ENCODE measurements around the gene DCAKD. TPM values are rescaled to one million over a fixed set of nuclear protein-coding genes. Genes with fewer than 3 reads are reported as not detected.

DCAKD gene
- total and polyA plus RNA-seq, 2 of the 8 experiments (the other 6 are each of a cell fraction or from before 2014, with no cell fraction given), result 35.6 to 52.9 TPM

DNA sequence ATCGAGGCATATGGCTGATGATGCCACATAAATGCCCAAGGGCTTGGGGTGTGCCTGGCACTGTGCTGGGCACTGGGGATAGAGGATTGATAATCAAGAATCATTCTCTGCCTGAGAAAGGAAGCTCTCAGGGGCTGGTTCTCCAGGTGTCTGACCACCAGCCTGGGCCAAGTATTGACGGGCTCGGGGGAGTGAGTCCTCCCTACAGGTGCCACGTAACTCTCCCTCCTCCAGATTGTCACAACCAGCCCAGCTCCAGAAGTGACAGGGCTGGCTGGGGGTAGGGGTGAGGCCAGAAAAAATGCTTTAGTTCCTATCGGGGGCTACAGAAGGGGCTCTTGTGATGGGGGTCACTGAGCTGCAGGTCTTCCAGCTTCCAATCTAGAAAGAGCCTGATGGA, 72.6 kb downstream of the DCAKD start:
- Histone ChIP-seq H3K18ac (ENCODE audit: extremely low read depth, low read length) (no peak overlapping the region), H4K5ac (ENCODE audit: insufficient read length, low read depth, low read length) (no peak overlapping the region), H4K8ac (ENCODE audit: extremely low read depth, insufficient read depth, low read length) (no peak overlapping the region), H3K23me2 (ENCODE audit: low read depth, low read length) (peaks cover 6% of the 10 kb centered on the region; the same call in 1 of the 2 replicates), H2AK5ac (ENCODE audit: low read depth, low read length) (0 out of 2 replicates have a peak overlapping the region, but pooled peaks have one; percentile 80), H3K14ac (ENCODE audit: insufficient read length) (no peak overlapping the region), H4K91ac (replicated peaks; ENCODE audit: insufficient read length, low read length) (peak overlapping the region; percentile 29), H3K79me1 (ENCODE audit: low read depth, low read length) (no peaks in the 10 kb centered on the region), H3K9me3 (ENCODE audit: insufficient read depth in 2 of 2, low read depth in 1 of 2, low read length in 1 of 2) (no peaks in the 10 kb centered on the region), H3K36me3 (ENCODE audit: control insufficient read depth in 2 of 4, insufficient read depth in 4 of 4, low read length in 3 of 4) (no peaks in the 10 kb centered on the region), H2BK12ac (ENCODE audit: low read depth, low read length) (no peak overlapping the region), H3K23ac (ENCODE audit: insufficient read length) (no peak overlapping the region), H2BK120ac (replicated peaks; ENCODE audit: low read depth, low read length) (no peak overlapping the region), H2BK15ac (ENCODE audit: low read length) (no peak overlapping the region), H4K20me1 (replicated peaks in 1 of 2; ENCODE audit: control insufficient read depth in 1 of 2, insufficient read depth in 2 of 2, low read length in 2 of 2) (no peaks in the 10 kb centered on the region), H3K27ac (ENCODE audit: low read depth, low read length) (no peak overlapping the region), H2BK20ac (ENCODE audit: low read length) (no peak overlapping the region), H3K4ac (replicated peaks; ENCODE audit: insufficient read length, low read depth, low read length) (no peak overlapping the region), H3K79me2 (ENCODE audit: control insufficient read depth in 1 of 2, insufficient read depth in 2 of 2, low read length in 2 of 2) (no peaks in the 10 kb centered on the region), H3K27me3 (replicated peaks in 1 of 4; ENCODE audit: control insufficient read depth in 3 of 4, extremely low read depth in 1 of 4, insufficient read depth in 3 of 4, low read length in 3 of 4) (no peaks in the 10 kb centered on the region; a peak in 1 of 7 replicates), H3K56ac (replicated peaks; ENCODE audit: insufficient read length, low read depth, low read length) (no peak overlapping the region), H3K4me1 (replicated peaks in 1 of 4; ENCODE audit: control insufficient read depth in 3 of 4, insufficient read depth in 4 of 4, low read length in 3 of 4) (peaks cover 0 to 11% (median 6%) of the 10 kb centered on the region in 4 experiments; a peak in 5 of 7 replicates), H3K4me3 (ENCODE audit: extremely low read depth in 1 of 4, insufficient read depth in 2 of 4, low read depth in 3 of 4, low read length in 4 of 4) (no peak overlapping the region), H3K9ac (replicated peaks in 1 of 4; ENCODE audit: extremely low read depth in 1 of 4, low read depth in 3 of 4, low read length in 3 of 4) (no peak overlapping the region), H2BK5ac (ENCODE audit: low read depth, low read length) (no peak overlapping the region), H2AFZ (ENCODE audit: low read length) (no peak overlapping the region), H3K4me2 (ENCODE audit: insufficient read depth in 1 of 2, low read depth in 2 of 2, low read length in 2 of 2) (no peak overlapping the region)
- TF ChIP-seq SP1 (IDR thresholded peaks at IDR 0.05; ENCODE audit: low read depth, low read length) (no peak), GABPA (IDR thresholded peaks at IDR 0.05; ENCODE audit: borderline replicate concordance, insufficient read depth, low read length) (no peak), POU5F1 (IDR thresholded peaks at IDR 0.05; ENCODE audit: low read depth, low read length) (no peak), ATF3 (IDR thresholded peaks at IDR 0.05; ENCODE audit: insufficient read depth, low read depth, low read length) (no peak), RBBP5 (IDR thresholded peaks at IDR 0.05; ENCODE audit: borderline replicate concordance, low read depth, low read length) (no peak)
- POLR2A ChIA-PET (ENCODE audit: partially characterized antibody), result interaction anchor here (0.8 to 2.7 kb wide), 5 partner anchors 8 to 170 kb away, joined by 3 to 6 read pairs (median 3); partner anchors contain the start of genes HEXIM1 and NMT1
- CTCF ChIA-PET (ENCODE audit: partially characterized antibody), result interaction anchor here (0.6 to 4.8 kb wide), 14 partner anchors 9 to 210 kb away, joined by 3 to 35 read pairs (median 6); partner anchors contain the start of gene C1QL1
- FAIRE-seq, result no peak
- WGBS, 2 experiments (ENCODE audit: extremely low coverage in 1 of 2, insufficient coverage in 1 of 2, insufficient read length in 1 of 2, insufficient replicate concordance in 2 of 2, low coverage in 1 of 2, low lambda C conversion rate in 2 of 2, missing lambda C conversion rate in 1 of 2), result 91% methylated on average over 5 of the region's 5 CpGs; no CpG with 5 or more reads in 1 of the 2 experiments
- no peak for DNase-seq (ENCODE audit: low read depth in 1 of 2, low spot score in 2 of 2)
